Measurements from ENCODE around the gene TNNT2. TPM values are rescaled to one million over a fixed set of nuclear protein-coding genes. Genes with fewer than 3 reads are reported as not detected.

Gene TNNT2
- total RNA-seq, 1 experiment from 2014 or later: not detected

GRCh38 chr1:201322653-201323510 is 54.6 kb downstream of the TNNT2 start:
- Histone ChIP-seq H3K36me3 (ENCODE audit: control insufficient read depth, insufficient read depth, low read length) (no peaks in the 10 kb centered on the region), H3K27ac (ENCODE audit: low read length) (no peak overlapping the region), H3K9me3 (ENCODE audit: control insufficient read depth, insufficient read depth, low read depth, low read length) (no peaks in the 10 kb centered on the region), H3K4me1 (ENCODE audit: control insufficient read depth, insufficient read depth, low read length) (no peaks in the 10 kb centered on the region), H3K27me3 (ENCODE audit: control insufficient read depth, insufficient read depth, low read length) (0 out of 2 replicates have a peak, but pooled peaks cover 2% of the 10 kb centered on the region), H3K4me3 (ENCODE audit: low read depth in 2 of 2, low read length in 2 of 2) (no peak overlapping the region)
- POLR2A ChIA-PET: no interaction called here
- TF ChIP-seq TCF7L2 (IDR thresholded peaks at IDR 0.05; ENCODE audit: low read depth, low read length) (no peak), POLR2AphosphoS5 (IDR thresholded peaks at IDR 0.05; ENCODE audit: low read depth, low read length) (no peak), SIN3A (IDR thresholded peaks at IDR 0.05; ENCODE audit: borderline replicate concordance, insufficient read depth, low read depth, low read length) (no peak), REST (IDR thresholded peaks at IDR 0.05; ENCODE audit: insufficient read depth in 1 of 2, low read depth in 2 of 2, low read length in 1 of 2) (no peak)
- TF ChIP-seq, protein P1, sequence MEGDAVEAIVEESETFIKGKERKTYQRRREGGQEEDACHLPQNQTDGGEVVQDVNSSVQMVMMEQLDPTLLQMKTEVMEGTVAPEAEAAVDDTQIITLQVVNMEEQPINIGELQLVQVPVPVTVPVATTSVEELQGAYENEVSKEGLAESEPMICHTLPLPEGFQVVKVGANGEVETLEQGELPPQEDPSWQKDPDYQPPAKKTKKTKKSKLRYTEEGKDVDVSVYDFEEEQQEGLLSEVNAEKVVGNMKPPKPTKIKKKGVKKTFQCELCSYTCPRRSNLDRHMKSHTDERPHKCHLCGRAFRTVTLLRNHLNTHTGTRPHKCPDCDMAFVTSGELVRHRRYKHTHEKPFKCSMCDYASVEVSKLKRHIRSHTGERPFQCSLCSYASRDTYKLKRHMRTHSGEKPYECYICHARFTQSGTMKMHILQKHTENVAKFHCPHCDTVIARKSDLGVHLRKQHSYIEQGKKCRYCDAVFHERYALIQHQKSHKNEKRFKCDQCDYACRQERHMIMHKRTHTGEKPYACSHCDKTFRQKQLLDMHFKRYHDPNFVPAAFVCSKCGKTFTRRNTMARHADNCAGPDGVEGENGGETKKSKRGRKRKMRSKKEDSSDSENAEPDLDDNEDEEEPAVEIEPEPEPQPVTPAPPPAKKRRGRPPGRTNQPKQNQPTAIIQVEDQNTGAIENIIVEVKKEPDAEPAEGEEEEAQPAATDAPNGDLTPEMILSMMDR (IDR thresholded peaks at IDR 0.05): no peak
- intact Hi-C loops (cut with micrococcal nuclease; ENCODE audit: unreplicated experiment): no loop called here
- ATAC-seq (no peak), DNase-seq (ENCODE audit: low read depth, low spot score) (no peak)
- in situ Hi-C loops (cut with HindIII; ENCODE audit: low pct_unique_long_range_greater_than_20kb, low sequenced_read_pairs): no loop called here
- CTCF ChIA-PET: no interaction called here
- BruUV-seq (replicated peaks): no TSS peak

DNA sequence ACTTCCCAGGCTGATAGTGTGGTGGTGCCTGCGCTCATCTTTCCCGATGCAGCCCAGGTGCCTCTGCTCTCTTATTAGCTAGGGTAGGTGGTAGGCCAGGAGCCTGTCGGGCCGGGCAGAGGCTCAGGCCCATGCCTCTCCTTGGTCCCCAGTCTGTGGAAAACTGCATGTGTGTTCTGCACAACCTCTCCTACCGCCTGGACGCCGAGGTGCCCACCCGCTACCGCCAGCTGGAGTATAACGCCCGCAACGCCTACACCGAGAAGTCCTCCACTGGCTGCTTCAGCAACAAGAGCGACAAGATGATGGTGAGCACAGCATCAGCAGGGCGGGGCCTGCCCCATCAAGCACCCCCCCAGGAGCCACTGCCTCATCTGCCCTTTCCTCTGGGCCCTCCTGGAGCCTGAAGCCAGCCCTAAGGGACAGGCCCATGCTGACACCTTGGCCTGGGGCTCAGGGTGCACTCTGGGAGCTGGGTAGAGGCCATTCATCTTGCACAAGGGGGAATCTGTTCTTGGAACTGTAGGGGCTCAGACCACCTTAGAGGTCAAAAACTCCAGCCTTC is 55.6 kb downstream of the TNNT2 start:
- Histone ChIP-seq H3K4me3 (ENCODE audit: low read depth in 2 of 2, low read length in 2 of 2) (no peak overlapping the region), H3K36me3 (ENCODE audit: control insufficient read depth, insufficient read depth, low read length) (no peaks in the 10 kb centered on the region), H3K27me3 (ENCODE audit: control insufficient read depth, insufficient read depth, low read length) (peaks cover 2% of the 10 kb centered on the region; the same call in 1 of the 2 replicates), H3K4me1 (ENCODE audit: control insufficient read depth, insufficient read depth, low read length) (no peaks in the 10 kb centered on the region), H3K9me3 (ENCODE audit: control insufficient read depth, insufficient read depth, low read depth, low read length) (no peaks in the 10 kb centered on the region), H3K27ac (ENCODE audit: low read length) (no peak overlapping the region)
- ATAC-seq: no peak
- TF ChIP-seq SIN3A (IDR thresholded peaks at IDR 0.05; ENCODE audit: borderline replicate concordance, insufficient read depth, low read depth, low read length) (no peak), TCF7L2 (IDR thresholded peaks at IDR 0.05; ENCODE audit: low read depth, low read length) (no peak), POLR2AphosphoS5 (IDR thresholded peaks at IDR 0.05; ENCODE audit: low read depth, low read length) (no peak), REST (IDR thresholded peaks at IDR 0.05; ENCODE audit: insufficient read depth in 1 of 2, low read depth in 2 of 2, low read length in 1 of 2) (no peak)
- TF ChIP-seq, protein P1 (IDR thresholded peaks at IDR 0.05): no peak
- in situ Hi-C loops (cut with HindIII; ENCODE audit: low pct_unique_long_range_greater_than_20kb, low sequenced_read_pairs): no loop called here
- ChIA-PET CTCF (no interaction called here), POLR2A (no interaction called here)
- BruUV-seq (replicated peaks): no TSS peak
- no peak for DNase-seq (ENCODE audit: low read depth, low spot score)
- intact Hi-C loops (cut with micrococcal nuclease; ENCODE audit: unreplicated experiment): no loop called here

Data from Panc1 (cell line).